Fibroblast of lung (primary cell): Measurements from ENCODE around the gene METTL21C. TPM values are rescaled to one million over a fixed set of nuclear protein-coding genes. Genes with fewer than 3 reads are reported as not detected.

ENCODE experiments used
- DNase-seq, 2 donors: peaks; one replicate each; pipeline versions ENCODE4 v3.0.0 to v3.0.0-alpha.2; 2010; ENCODE audit warnings: low read depth in 2 of 2
- H2AFZ ChIP-seq: 2 replicates; pipeline ENCODE4 v1.5.1; 2012; ENCODE audit warnings: low read length, control low read depth, inconsistent platforms
- H3K27ac ChIP-seq: 2 replicates; pipeline ENCODE4 v1.5.1; 2011; ENCODE audit warnings: low read length, control low read depth; ENCODE audit not compliant: insufficient read depth
- H3K27me3 ChIP-seq: 2 replicates; pipeline ENCODE4 v1.5.1; 2011; ENCODE audit warnings: mild to moderate bottlenecking, low read length; ENCODE audit not compliant: control insufficient read depth, insufficient read depth
- H3K36me3 ChIP-seq: 2 replicates; pipeline ENCODE4 v1.5.1; 2011; ENCODE audit warnings: low read length; ENCODE audit not compliant: control insufficient read depth, insufficient read depth
- H3K4me1 ChIP-seq: 2 replicates; pipeline ENCODE4 v1.5.1; 2011; ENCODE audit warnings: low read length; ENCODE audit not compliant: control insufficient read depth, insufficient read depth; ENCODE audit errors: extremely low read depth
- H3K4me2 ChIP-seq: 2 replicates; pipeline ENCODE4 v1.5.1; 2011; ENCODE audit warnings: low read length, control low read depth; ENCODE audit not compliant: insufficient read depth; ENCODE audit errors: extremely low read depth
- H3K4me3 ChIP-seq, 4 experiments: fragments of 200-600 bp in 1 of 4; sonication (generic) in 1 of 4; replicated peaks in 1 of 4; 2 replicates each; pipeline ENCODE4 v1.5.1; 2011 to 2016; ENCODE audit warnings: low read length in 4 of 4, low read depth in 3 of 4, mild to moderate bottlenecking in 3 of 4, control low read depth in 2 of 4, inconsistent platforms in 1 of 4, mixed read lengths in 1 of 4; ENCODE audit not compliant: insufficient read depth in 1 of 4; ENCODE audit errors: control extremely low read depth in 1 of 4
- H3K79me2 ChIP-seq: 2 replicates; pipeline ENCODE4 v1.5.1; 2012; ENCODE audit warnings: mild to moderate bottlenecking, low read length, inconsistent platforms; ENCODE audit not compliant: control insufficient read depth, insufficient read depth
- H3K9ac ChIP-seq: 2 replicates; pipeline ENCODE4 v1.5.1; 2011; ENCODE audit warnings: mild to moderate bottlenecking, low read length, control low read depth; ENCODE audit not compliant: insufficient read depth
- H3K9me3 ChIP-seq: 2 replicates; pipeline ENCODE4 v1.5.1; 2012; ENCODE audit warnings: low read depth, low read length; ENCODE audit not compliant: control insufficient read depth, insufficient read depth
- H4K20me1 ChIP-seq: 2 replicates; pipeline ENCODE4 v1.5.1; 2011; ENCODE audit warnings: low read length; ENCODE audit not compliant: control insufficient read depth, insufficient read depth; ENCODE audit errors: extremely low read depth
- EZH2 ChIP-seq: IDR thresholded peaks from 2 replicates; pipeline ENCODE4 v1.5.1; 2012; ENCODE audit warnings: low read length, control low read depth, mild to moderate bottlenecking; ENCODE audit errors: missing control alignments
- polyA plus RNA-seq, 2 donors: library from polyadenylated mRNA; depleted of rRNA in 1 of 2; stranded (reverse) in 1 of 2; unstranded in 1 of 2; fragments of >200 nt; gene quantifications; 2 replicates each; pipeline ENCODE4 v1.2.1, GENCODE V29; 2011 to 2012; ENCODE audit warnings: missing spikeins in 1 of 2
- total RNA-seq: library from RNA; depleted of rRNA; stranded (reverse); fragments of >200 nt; gene quantifications from 2 replicates; pipeline ENCODE4 v1.2.1, GENCODE V29; 2014
- TF ChIP-seq, protein P1 (sequence below), 2 donors: IDR thresholded peaks in 1 of 2; conservative IDR thresholded peaks in 1 of 2; 1 replicate in 1 of 2; 2 replicates in 1 of 2; pipeline ENCODE4 v1.5.1; 2011 to 2012; ENCODE audit warnings: low read length in 2 of 2, control low read depth in 1 of 2, inconsistent platforms in 1 of 2, low read depth in 1 of 2, mild to moderate bottlenecking in 1 of 2

METTL21C gene
- total and polyA plus RNA-seq, 2 donors (not counting 1 experiment from before 2014, with no cell fraction given): 0.17 TPM; not detected in 1

DNA sequence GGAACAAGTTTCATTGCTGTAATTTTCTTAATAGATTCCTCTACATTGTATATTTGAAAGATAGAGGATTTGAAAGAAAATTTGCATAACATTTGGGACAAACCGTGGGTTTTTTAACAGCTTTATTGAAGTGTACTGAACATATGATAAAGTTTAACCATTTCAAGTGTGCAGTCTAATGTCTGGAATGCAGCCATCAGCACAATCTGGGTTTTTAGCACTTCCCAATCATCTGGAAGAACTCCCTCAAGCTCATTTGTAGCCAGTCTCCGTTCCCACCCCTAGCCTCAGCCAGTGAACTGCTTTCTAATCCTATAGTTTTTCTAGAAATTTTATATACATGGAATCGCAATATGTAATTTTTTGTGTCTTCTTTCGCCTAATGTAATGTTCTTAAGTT, 12.6 kb downstream of the METTL21C start:
- H3K4me3 ChIP-seq: no peak overlapping the region

DNA sequence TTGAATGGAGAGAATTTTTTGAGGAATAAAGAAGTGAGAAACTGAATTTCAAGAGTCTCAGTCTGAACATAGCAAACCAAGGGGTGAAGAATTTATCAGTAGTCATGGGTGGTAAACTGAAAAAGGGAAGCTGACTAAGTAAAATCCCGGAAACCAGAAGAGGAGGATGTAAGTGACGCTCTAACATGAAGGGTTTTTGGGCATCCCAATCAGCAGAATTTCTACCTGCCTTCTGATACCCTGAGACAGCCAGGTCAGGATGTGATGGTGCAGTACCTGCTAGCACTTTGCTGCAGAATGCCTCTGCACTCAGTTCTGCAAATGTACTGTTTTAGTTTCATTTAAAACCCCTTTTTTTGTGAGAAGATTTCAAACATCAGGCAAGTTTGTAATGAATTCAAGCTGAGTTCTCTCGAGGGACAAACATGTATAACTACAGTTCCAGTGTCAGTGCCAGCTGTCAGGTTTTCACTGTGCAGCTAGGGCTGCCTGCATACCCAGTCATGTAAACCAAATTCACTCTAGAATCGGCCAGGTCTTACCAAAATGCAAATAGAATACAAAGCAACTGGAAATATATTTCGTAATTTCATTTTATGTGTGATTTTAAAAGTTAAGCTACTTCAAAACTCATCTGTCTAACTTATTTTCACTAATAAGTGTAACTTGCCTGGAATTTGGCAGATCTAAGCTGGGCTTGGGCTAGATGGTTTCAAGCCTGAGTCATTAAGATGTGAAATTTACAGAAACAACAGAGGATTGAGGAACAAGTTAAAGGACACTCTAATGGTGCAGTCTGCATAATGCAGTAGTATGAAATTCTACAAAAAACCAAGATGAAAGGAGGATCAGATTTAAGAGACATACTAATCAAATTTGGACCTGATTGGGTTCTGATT, 13.8 kb downstream of the METTL21C start:
- TF ChIP-seq EZH2: no peak
- TF ChIP-seq, protein P1, sequence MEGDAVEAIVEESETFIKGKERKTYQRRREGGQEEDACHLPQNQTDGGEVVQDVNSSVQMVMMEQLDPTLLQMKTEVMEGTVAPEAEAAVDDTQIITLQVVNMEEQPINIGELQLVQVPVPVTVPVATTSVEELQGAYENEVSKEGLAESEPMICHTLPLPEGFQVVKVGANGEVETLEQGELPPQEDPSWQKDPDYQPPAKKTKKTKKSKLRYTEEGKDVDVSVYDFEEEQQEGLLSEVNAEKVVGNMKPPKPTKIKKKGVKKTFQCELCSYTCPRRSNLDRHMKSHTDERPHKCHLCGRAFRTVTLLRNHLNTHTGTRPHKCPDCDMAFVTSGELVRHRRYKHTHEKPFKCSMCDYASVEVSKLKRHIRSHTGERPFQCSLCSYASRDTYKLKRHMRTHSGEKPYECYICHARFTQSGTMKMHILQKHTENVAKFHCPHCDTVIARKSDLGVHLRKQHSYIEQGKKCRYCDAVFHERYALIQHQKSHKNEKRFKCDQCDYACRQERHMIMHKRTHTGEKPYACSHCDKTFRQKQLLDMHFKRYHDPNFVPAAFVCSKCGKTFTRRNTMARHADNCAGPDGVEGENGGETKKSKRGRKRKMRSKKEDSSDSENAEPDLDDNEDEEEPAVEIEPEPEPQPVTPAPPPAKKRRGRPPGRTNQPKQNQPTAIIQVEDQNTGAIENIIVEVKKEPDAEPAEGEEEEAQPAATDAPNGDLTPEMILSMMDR (conservative IDR thresholded peaks at IDR 0.05 in 1 of 2, IDR thresholded peaks at IDR 0.05 in 1 of 2; ENCODE audit: low read depth in 1 of 2, low read length in 2 of 2): no peak
- H3K36me3 ChIP-seq: peaks cover 2% of the 10 kb centered on the region

More for the DNA sequence above, 12.6 kb downstream of the METTL21C start:
- Histone ChIP-seq H3K9me3 (no peaks in the 10 kb centered on the region), H3K79me2 (no peaks in the 10 kb centered on the region), H3K4me1 (no peaks in the 10 kb centered on the region), H3K36me3 (peaks cover 2% of the 10 kb centered on the region), H3K4me2 (no peak overlapping the region), H2AFZ (no peak overlapping the region), H3K27ac (no peak overlapping the region), H3K9ac (no peak overlapping the region), H4K20me1 (no peaks in the 10 kb centered on the region), H3K27me3 (no peaks in the 10 kb centered on the region)
- no peak for TF ChIP-seq EZH2
- TF ChIP-seq, protein P1 (conservative IDR thresholded peaks at IDR 0.05 in 1 of 2, IDR thresholded peaks at IDR 0.05 in 1 of 2; ENCODE audit: low read depth in 1 of 2, low read length in 2 of 2): no peak
- DNase-seq: no peak

DNA sequence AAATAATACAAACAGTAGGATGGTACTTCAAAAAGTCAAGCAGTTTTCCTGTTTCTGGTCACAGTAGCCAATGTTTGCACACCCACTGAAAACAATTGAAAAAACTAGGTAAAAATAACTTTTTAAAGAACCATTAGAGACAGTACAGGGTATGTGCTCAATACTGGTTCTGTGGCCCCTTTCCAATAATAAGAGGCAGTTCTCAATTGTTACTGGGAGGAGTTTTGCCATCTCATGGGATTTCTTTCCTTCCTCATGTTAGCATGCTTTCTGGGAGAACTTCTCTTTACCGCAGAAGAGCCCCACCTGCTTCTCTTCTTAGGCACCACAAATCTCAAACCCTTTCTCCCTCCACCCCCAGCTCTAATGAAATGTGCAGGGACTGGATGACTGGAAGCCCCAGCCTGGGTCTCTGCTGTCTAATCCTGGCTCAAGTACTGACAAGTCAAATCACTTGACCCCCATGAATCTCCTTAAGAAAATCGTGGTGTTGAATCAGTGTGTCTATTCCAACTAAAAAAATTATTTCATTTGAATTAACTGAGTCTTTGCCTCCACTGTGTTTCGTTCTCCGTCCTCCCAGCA, 14.6 kb downstream of the METTL21C start:
- H4K20me1 ChIP-seq: no peaks in the 10 kb centered on the region
- H3K27me3 ChIP-seq: no peaks in the 10 kb centered on the region
- H3K79me2 ChIP-seq: no peaks in the 10 kb centered on the region
- no peak overlapping the region for H3K9ac ChIP-seq
- TF ChIP-seq, protein P1 (conservative IDR thresholded peaks at IDR 0.05 in 1 of 2, IDR thresholded peaks at IDR 0.05 in 1 of 2; ENCODE audit: low read depth in 1 of 2, low read length in 2 of 2): no peak
- no peak for TF ChIP-seq EZH2
- no peak for DNase-seq
- H3K27ac ChIP-seq: no peak overlapping the region
- no peaks in the 10 kb centered on the region for H3K9me3 ChIP-seq
- H3K4me2 ChIP-seq: no peak overlapping the region
- no peak overlapping the region for H2AFZ ChIP-seq
- peaks cover 2% of the 10 kb centered on the region for H3K36me3 ChIP-seq
- no peaks in the 10 kb centered on the region for H3K4me1 ChIP-seq
- H3K4me3 ChIP-seq: no peak overlapping the region

More for the DNA sequence above, 13.8 kb downstream of the METTL21C start:
- no peaks in the 10 kb centered on the region for H3K27me3 ChIP-seq
- peak; percentile 37 to 40 for DNase-seq
- no peaks in the 10 kb centered on the region for H3K9me3 ChIP-seq
- no peak overlapping the region for H3K4me3 ChIP-seq
- no peak overlapping the region for H3K27ac ChIP-seq
- H3K4me1 ChIP-seq: no peaks in the 10 kb centered on the region
- no peaks in the 10 kb centered on the region for H4K20me1 ChIP-seq
- H3K9ac ChIP-seq: no peak overlapping the region
- no peaks in the 10 kb centered on the region for H3K79me2 ChIP-seq
- no peak overlapping the region for H3K4me2 ChIP-seq
- no peak overlapping the region for H2AFZ ChIP-seq
